Measurements from ENCODE around the gene ERG28.
"Not testable (repeated sequence)": the region's sequence is repeated elsewhere in the genome, so short reads cannot be mapped to it uniquely, and the experiment has no call there.

ERG28 gene

GRCh38 chr14:75602503-75602902 is 58.2 kb downstream of the ERG28 start:
- Histone ChIP-seq H3K4me1 (ENCODE audit: control insufficient read depth, insufficient read depth, low read length) (no peaks in the 10 kb centered on the region), H3K9me3 (ENCODE audit: control insufficient read depth, insufficient read depth, low read depth, low read length) (no peaks in the 10 kb centered on the region), H3K27ac (ENCODE audit: extremely low read depth, low read depth, low read length) (no peak overlapping the region), H3K4me3 (ENCODE audit: low read depth, low read length) (no peak overlapping the region), H3K36me3 (ENCODE audit: control insufficient read depth in 2 of 2, insufficient read depth in 1 of 2, low read length in 2 of 2) (no peaks in the 10 kb centered on the region)
- CTCF ChIA-PET: interaction anchor here (1.5 kb wide), 1 partner anchor 42 kb away, joined by 5 read pairs; no protein-coding TSS in a partner anchor
- POLR2A ChIA-PET: no interaction called here
- no peak for TF ChIP-seq PRDM6 (tag by site-specific recombination; IDR thresholded peaks at IDR 0.05)
- TF ChIP-seq ZNF843 (tag by site-specific recombination; IDR thresholded peaks at IDR 0.05): no peak
- no peak for TF ChIP-seq SCRT1 (tag by site-specific recombination; IDR thresholded peaks at IDR 0.05; ENCODE audit: borderline replicate concordance)
- TF ChIP-seq ZNF660 (tag by site-specific recombination; IDR thresholded peaks at IDR 0.05): no peak
- TF ChIP-seq, protein P1, sequence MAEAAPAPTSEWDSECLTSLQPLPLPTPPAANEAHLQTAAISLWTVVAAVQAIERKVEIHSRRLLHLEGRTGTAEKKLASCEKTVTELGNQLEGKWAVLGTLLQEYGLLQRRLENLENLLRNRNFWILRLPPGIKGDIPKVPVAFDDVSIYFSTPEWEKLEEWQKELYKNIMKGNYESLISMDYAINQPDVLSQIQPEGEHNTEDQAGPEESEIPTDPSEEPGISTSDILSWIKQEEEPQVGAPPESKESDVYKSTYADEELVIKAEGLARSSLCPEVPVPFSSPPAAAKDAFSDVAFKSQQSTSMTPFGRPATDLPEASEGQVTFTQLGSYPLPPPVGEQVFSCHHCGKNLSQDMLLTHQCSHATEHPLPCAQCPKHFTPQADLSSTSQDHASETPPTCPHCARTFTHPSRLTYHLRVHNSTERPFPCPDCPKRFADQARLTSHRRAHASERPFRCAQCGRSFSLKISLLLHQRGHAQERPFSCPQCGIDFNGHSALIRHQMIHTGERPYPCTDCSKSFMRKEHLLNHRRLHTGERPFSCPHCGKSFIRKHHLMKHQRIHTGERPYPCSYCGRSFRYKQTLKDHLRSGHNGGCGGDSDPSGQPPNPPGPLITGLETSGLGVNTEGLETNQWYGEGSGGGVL (tag by site-specific recombination; IDR thresholded peaks at IDR 0.05): no peak
- TF ChIP-seq SP2 (tag by site-specific recombination; IDR thresholded peaks at IDR 0.05): no peak
- no peak for TF ChIP-seq ZSCAN4 (tag by site-specific recombination; IDR thresholded peaks at IDR 0.05)
- no peak for TF ChIP-seq ZSCAN23 (tag by site-specific recombination; IDR thresholded peaks at IDR 0.05)
- no peak for TF ChIP-seq ZNF548 (tag by site-specific recombination; IDR thresholded peaks at IDR 0.05)
- TF ChIP-seq ZNF341 (tag by site-specific recombination; IDR thresholded peaks at IDR 0.05; ENCODE audit: low read depth): no peak
- no peak for TF ChIP-seq ZNF211 (tag by site-specific recombination; IDR thresholded peaks at IDR 0.05; ENCODE audit: low read depth)
- TF ChIP-seq TRIM28 (IDR thresholded peaks at IDR 0.05; ENCODE audit: borderline replicate concordance, low read length): no peak
- no peak for TF ChIP-seq ZNF449 (tag by site-specific recombination; IDR thresholded peaks at IDR 0.05)
- TF ChIP-seq ELK4 (IDR thresholded peaks at IDR 0.05; ENCODE audit: borderline replicate concordance, low read depth, low read length): no peak
- no peak for TF ChIP-seq SETDB1 (IDR thresholded peaks at IDR 0.05; ENCODE audit: insufficient read length, low read length)
- TF ChIP-seq RBAK (tag by site-specific recombination; IDR thresholded peaks at IDR 0.05): no peak
- TF ChIP-seq SALL2 (tag by site-specific recombination; IDR thresholded peaks at IDR 0.05; ENCODE audit: borderline replicate concordance): no peak

GRCh38 chr14:75601061-75601460 is 59.6 kb downstream of the ERG28 start:
- CTCF ChIA-PET: interaction anchor here (0.7 to 0.9 kb wide), 2 partner anchors 23 to 53 kb away, joined by 3 to 4 read pairs; no protein-coding TSS in a partner anchor
- POLR2A ChIA-PET; H3K36me3 ChIP-seq (ENCODE audit: control insufficient read depth in 2 of 2, insufficient read depth in 1 of 2, low read length in 2 of 2); H3K4me1 ChIP-seq (ENCODE audit: control insufficient read depth, insufficient read depth, low read length); H3K27ac ChIP-seq (ENCODE audit: extremely low read depth, low read depth, low read length); H3K4me3 ChIP-seq (ENCODE audit: low read depth, low read length); H3K9me3 ChIP-seq (ENCODE audit: control insufficient read depth, insufficient read depth, low read depth, low read length): not testable (repeated sequence)

DNA sequence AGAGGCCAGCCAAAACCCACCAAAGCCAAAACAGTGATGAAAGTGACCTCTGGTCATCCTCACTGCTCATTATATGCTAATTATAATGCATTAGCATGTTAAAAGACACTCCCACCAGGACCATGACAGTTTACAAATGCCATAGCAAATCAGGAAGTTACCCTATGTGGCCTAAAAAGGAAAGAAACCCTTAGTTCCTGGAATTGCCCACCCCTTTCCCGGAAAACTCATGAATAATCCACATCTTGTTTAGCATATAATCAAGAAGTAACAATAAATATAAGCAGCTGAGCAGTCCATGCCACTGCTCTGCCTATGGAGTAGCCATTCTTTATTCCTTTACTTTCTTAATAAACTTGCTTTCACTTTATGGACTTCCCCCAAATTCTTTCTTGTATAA is 60.6 kb downstream of the ERG28 start:
- CTCF ChIA-PET: interaction anchor here (0.7 to 0.9 kb wide), 2 partner anchors 22 to 54 kb away, joined by 3 to 4 read pairs; no protein-coding TSS in a partner anchor
- H3K36me3 ChIP-seq (ENCODE audit: control insufficient read depth in 2 of 2, insufficient read depth in 1 of 2, low read length in 2 of 2); H3K4me1 ChIP-seq (ENCODE audit: control insufficient read depth, insufficient read depth, low read length); H3K4me3 ChIP-seq (ENCODE audit: low read depth, low read length); H3K27ac ChIP-seq (ENCODE audit: extremely low read depth, low read depth, low read length); POLR2A ChIA-PET; H3K9me3 ChIP-seq (ENCODE audit: control insufficient read depth, insufficient read depth, low read depth, low read length): not testable (repeated sequence)

All from HEK293 (cell line).